ENCODE measurements around the gene ST8SIA6.
"Not testable (repeated sequence)": the region's sequence is repeated elsewhere in the genome, so short reads cannot be mapped to it uniquely, and the experiment has no call there.

Gene ST8SIA6

DNA sequence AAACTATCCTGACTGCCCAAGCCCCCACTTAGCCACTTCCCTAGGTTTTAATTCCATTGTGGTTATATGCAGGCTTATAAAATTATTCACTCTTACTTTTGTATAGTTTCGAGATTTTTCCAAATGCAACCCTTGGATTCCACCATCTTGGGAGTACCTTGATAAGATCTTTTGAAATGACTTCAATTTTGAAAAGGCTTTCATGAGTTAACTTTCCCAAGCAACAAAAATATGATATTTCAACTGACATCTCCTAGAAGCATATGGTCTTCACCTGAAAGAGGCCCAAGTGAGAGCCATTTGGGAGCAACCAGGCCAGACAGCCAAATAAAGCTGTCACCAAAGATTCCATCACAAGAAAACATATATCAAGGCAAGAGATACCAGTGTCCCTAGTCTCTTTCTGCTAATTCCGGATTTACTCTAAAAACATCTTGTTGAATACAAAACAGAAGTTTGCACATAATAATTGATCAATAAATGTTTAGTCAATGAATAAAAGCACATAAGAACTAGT, 1.7 kb upstream of the ST8SIA6 start:
- no peak for DNase-seq

- no peak for DNase-seq
Observed at GRCh38 chr10:17455015-17455520, 673 bp upstream of the ST8SIA6 start.

- no peak for DNase-seq
Observed at GRCh38 chr10:17453373-17454091, 863 bp downstream of the ST8SIA6 start.

DNA sequence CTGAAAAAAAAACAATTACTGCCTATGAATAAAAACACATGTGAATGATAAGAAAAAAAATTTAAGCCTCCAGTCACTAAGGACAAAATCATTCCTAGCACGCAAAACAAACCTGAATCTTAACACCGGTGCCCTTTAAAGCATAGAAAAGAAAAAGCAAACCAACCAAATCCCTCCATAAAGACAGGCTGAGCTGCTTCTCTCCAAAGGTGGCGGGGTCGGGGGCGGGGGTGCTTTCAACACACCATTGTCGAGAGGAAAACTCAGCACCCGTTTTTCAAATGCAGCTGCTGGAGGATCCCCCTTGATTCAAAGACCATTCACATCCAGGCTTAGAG, 1.4 kb downstream of the ST8SIA6 start:
- no peak for DNase-seq

DNA sequence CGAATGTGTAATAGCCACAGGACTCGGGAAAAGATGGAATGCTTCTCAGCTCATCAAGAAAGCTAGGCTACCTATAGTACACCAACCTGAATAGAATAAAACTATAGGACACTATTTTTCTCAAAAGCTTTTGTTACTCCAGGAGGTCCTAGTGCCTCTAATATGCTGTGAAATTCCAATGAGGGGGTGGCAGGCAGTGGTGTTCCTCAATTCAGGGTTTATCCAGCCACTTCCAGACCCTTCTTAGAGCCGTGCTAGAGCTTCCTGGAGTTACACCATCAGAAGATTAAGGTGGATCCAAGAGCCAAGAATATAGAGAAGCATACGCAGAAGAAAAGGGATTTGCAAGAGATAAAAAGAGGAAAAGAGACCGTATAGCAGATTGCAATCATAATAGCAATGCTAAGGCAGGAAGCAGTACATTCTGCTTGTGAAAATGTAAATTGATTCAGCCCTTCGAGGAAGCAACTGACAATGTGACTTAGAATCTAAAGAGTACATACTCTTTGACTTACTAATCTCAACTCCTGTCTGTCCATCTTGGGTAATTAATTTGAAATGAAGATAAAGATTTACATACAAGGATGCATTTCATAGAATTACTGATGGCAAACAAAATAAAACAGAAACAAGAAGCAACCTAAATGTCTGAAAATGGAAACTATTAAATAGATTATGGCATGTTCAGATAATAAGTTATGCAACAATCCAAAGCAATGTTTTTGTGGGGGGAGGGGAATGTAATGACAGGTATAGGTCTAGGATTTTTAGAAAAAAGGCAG, 2.1 kb downstream of the ST8SIA6 start:
- no peak for DNase-seq

DNA sequence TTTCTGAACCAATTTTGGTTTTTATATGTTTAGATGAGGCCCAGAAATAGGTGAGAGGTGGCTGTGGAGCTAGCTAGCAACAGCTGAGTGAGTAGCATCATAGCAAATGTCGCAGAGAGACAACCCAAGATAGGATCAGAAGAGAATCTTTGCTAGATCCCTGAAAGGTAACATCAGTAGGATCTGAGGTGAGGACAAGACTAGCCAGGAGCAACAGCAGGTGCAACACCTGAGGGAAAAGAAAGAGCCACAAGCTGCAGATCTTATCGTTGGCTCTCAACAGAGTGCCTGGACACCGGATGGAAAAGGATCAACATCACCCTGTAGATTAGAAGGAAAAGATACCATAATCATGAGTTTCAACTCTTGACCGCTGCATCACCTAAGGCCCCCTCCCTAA, 4.4 kb downstream of the ST8SIA6 start:
- DNase-seq = no peak

GRCh38 chr10:17445400-17445998, 8.9 kb downstream of the ST8SIA6 start:
- DNase-seq = no peak

DNA sequence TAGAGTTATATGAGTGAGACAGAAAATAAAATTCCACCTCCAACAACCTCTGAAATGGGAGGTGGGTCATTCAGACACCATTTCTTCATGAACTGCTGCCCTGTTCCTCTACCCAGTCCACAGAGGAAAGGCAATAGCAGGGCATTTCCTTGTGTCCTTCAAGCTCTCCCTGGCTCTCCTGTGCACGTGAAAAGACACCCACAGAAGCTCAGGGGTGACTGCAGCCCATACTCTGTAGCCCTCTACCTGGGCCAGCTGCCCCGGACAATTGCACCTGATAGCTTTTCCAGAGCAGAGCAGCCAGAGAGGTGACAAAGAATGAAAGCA, 10.0 kb downstream of the ST8SIA6 start:
- no peak for DNase-seq

GRCh38 chr10:17443707-17444387, 10.5 kb downstream of the ST8SIA6 start:
- DNase-seq = no peak

- DNase-seq = no peak
Observed at GRCh38 chr10:17438583-17438982, 15.8 kb downstream of the ST8SIA6 start.

DNA sequence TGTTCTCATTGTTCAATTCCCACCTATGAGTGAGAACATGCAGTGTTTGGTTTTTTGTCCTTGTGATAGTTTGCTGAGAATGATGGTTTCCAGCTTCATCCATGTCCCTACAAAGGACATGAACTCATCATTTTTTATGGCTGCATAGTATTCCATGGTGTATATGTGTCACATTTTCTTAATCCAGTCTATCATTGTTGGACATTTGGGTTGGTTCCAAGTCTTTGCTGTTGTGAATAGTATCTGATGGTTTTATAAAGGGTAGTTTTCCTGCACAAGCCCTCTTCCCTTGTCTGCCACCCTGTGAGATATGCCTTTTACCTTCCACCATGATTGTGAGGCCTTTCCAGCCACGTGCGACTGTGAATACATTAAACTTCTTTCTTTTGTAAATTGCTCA, 17.8 kb downstream of the ST8SIA6 start:
- not testable (repeated sequence) for DNase-seq

DNA sequence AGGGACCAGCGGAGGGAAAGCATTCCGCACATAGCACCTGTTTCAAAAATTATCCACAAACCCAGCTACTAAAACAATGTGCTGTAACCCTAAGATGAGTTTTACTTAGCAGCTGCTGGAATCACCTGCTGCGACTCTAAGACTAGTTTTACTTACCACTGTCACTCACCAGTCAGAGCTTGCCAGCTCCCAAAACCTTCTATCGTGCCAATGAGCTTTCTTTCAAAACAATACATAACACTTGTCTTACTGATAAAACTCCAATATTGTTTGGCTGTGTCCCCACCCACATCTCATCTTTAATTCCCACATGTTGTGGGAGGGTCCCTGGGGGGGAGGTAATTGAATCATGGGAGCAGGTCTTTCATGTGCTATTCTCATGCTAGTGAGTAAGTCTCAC, 18.4 kb downstream of the ST8SIA6 start:
- no peak for DNase-seq

GRCh38 chr10:17435187-17435586, 19.2 kb downstream of the ST8SIA6 start:
- no peak for DNase-seq

DNA sequence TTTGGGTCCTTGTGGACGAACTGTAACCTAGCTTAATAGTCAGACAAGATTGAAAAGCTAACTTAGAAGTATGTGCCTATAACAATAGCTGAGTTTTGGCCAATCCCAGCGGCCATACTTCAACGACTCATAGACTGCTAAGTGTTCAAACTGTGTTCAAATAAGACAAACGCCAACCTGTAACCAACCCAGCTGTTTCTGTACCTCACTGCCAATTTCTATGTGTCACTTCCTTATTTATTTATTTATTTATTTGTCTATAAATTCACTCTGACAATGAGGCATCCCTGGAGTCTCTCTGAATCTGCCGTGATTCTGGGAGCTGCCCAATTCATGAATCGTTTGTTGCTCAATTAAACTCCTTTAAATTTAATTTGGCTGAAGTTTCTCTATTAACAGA, 21.7 kb downstream of the ST8SIA6 start:
- no peak for DNase-seq

DNA sequence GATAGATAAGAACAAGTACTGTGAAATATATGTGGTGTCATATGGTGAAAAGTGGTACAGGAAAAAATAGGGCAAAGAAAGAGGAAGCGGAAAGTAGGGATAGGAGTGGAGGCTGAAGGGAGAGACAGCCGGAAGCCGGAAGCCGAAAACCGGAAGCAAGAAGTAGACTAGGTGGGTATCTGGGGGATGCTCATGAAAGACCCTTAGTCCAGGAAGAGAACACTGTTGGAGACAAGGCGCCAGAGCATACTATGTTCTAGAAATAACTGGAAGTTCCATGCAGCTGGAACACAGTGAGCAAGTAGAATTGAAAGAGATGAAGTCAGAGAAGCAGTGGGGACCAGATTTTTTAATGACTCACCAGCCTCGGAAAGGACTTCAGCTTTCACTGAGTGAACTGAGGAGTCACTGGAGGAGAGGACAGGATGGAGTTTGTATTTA, 22.5 kb downstream of the ST8SIA6 start:
- DNase-seq = no peak

- no peak for DNase-seq
Observed at GRCh38 chr10:17430647-17431355, 23.6 kb downstream of the ST8SIA6 start.

- DNase-seq = no peak
Observed at GRCh38 chr10:17429490-17429889, 24.9 kb downstream of the ST8SIA6 start.

- no peak for DNase-seq
Observed at GRCh38 chr10:17428351-17429097, 25.9 kb downstream of the ST8SIA6 start.

DNA sequence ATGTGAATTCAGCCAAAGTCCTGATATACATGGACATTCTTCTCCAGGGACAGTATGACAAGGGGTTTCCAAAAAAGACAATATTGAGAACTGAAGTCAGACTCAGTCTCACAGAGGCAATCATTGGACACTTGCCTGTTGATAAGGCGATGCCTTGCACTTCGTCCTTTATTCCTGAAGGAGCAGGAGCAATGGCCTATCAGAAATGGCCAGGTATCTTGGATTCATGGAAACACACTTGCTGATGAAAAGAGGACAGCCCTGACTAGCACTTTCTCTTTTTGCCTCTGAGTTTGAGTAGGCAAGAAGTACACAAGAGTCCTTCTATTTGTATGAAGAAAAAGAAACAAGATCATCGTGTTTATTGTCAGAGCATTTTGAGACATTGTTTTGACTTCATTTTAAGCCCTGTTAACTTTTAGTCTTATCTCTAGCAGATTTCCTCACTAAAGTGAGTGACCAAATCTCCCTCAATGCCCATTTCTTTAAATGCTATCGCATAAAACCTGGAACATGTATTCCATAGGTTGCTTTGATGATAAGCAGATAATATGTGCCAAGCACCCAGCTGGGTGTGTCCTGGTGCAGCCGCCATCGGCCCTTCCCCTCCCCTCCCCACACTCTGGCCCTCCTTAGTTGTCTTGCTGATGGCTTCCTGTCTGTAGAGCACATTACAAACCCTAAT, 26.6 kb downstream of the ST8SIA6 start:
- no peak for DNase-seq

GRCh38 chr10:17427201-17427600, 27.2 kb downstream of the ST8SIA6 start:
- DNase-seq = no peak

DNA sequence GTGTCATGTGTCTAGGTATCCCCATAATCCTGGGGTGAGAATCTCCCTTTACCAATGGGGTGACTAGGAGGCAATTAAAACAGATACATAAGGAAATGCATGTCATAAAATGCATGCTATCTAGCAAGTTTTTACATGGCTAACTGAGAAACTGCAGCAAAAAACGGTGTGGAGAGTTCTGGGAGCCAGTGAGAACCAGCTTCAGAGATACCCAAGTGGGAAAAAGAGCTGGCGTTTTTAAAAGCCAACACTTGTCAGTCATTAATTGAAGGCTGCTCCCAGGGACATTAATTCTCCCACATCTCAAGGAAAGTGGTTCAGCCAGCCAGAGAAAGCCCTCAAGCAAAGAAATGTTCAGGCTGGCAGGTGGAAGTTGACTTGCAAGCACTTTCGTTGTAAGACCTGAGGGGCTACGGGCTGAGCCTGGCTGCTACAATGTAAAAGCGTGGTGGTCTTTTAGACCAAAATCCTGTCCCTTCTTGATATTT, 28.1 kb downstream of the ST8SIA6 start:
- no peak for DNase-seq

Data from T1000 (cell line).